HG03571 (cell line): ENCODE measurements around the gene GFPT1.

Experiments
- ATAC-seq: cut with Tn5 transposase; IDR thresholded peaks from one replicate; pipeline ENCODE4 v1.9.1; 2021; ENCODE audit not compliant: unreplicated experiment

The GFPT1 gene

GRCh38 chr2:69292256-69292655, 94.8 kb downstream of the GFPT1 start:
- ATAC-seq, result no peak

DNA sequence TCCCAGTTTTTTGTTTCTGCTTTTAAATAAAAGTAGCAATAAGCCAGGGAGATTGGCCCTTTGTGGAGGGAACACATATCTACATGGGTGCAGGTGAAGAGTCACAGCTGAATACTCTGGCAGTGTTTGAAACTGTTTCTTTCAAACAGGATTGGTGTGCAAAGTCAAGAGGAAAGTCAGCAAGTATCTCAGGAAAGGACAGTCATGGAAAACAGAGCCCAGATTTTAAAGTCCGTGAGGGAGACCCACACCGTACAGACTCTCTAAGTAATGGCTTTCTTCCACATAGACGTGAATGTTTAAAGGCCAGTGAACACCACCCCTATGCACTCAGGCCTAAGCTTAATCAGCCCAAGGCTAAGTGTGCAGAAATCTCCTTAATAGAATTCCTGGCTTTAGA, 95.3 kb downstream of the GFPT1 start:
- ATAC-seq, result no peak

GRCh38 chr2:69291004-69291650, 95.9 kb downstream of the GFPT1 start:
- no peak for ATAC-seq

DNA sequence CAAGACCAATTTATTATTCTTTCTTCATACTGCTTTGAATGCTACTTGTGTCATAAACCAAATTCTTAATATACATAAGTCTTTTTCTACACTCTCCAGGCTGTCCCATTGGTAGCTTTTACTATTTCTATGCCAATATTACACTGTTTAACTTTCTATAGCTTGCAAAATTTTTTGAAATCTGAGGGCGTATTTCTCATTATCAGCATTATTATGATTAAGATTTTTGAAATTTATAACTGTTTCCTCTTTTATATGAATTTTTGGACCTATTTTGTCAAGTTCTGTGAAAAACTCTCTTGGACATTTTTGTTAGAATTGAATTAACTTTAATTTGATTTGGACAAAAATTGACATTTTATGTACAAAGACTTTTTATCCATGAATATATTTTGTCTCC, 98.6 kb downstream of the GFPT1 start:
- no peak for ATAC-seq

- no peak for ATAC-seq
Measured at GRCh38 chr2:69287544-69287943, 99.5 kb downstream of the GFPT1 start.

GRCh38 chr2:69285379-69285894, 101.6 kb downstream of the GFPT1 start:
- ATAC-seq, result no peak

- ATAC-seq, result no peak
Measured at GRCh38 chr2:69280796-69281412, 106.1 kb downstream of the GFPT1 start.

GRCh38 chr2:69279931-69280681, 106.9 kb downstream of the GFPT1 start:
- ATAC-seq, result no peak

GRCh38 chr2:69279211-69279610, 107.8 kb downstream of the GFPT1 start:
- ATAC-seq, result no peak

- ATAC-seq, result no peak
Measured at GRCh38 chr2:69278366-69278765, 108.7 kb downstream of the GFPT1 start.

- ATAC-seq, result no peak
Measured at GRCh38 chr2:69275490-69275889, 111.5 kb downstream of the GFPT1 start.

DNA sequence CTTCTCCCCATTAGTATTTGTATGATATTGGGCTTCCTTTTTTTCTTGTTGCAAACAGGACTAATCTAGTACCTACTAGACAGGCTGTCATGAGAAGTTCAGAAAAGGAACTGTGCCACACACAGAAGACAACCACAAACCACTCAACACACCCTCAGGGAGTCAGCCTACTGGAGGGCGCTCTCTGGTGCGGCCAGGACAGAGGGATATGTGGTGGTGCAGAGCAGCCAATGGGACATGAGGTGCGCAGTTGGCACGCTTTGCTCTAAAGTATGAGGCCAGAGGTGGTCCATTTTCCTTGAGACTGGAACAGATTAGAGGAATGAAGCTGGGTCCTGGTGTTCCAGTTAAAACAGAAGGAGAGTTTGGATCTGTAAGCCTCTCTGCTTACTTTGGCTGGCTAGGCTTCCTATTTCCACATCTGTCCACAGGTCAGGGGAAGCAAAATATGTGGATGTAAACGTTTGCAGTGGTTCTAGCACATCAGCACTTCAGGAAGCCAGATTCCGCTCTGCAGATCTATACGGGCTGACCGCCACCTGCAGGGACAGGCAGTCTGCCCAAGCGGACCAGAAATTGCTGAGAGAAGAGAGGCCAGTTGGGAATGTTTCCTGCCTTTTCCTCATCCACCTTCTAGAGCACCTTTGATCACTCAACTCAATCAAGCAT, 114.1 kb downstream of the GFPT1 start:
- no peak for ATAC-seq

DNA sequence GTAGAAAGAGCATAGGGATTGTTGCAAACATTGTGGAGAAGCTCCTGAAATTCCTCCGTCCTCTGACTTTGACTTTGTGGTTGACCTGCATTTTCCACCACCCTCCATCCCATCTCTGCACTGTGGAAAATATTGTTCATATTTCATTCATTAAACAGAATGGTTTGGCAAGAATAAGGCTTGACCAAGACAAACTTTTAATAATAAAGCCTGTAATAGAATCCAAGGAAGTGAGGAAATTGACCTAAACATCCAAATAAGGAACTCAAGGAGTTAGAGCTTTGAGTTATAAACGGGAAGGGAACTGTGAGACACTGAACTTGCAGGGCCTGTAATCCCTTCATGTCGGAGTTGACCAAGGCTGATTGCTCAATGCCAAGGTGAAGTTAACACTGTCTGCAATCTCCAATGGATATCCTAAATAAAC, 115.2 kb downstream of the GFPT1 start:
- ATAC-seq, result no peak
